Osteoblast (primary cell): ENCODE measurements around the gene CX3CR1. TPM values are rescaled to one million over a fixed set of nuclear protein-coding genes. Genes with fewer than 3 reads are reported as not detected.

Source experiments
- DNase-seq: peaks from one replicate; pipeline ENCODE4 v3.0.0; 2011; ENCODE audit warnings: low spot score, mixed read lengths; ENCODE audit not compliant: insufficient read length; ENCODE audit errors: missing footprints
- H2AFZ ChIP-seq: 2 replicates; pipeline ENCODE4 v1.6.0; 2011; ENCODE audit warnings: mild to moderate bottlenecking, low read length
- H3K27ac ChIP-seq: 2 replicates; pipeline ENCODE4 v1.5.1; 2011; ENCODE audit warnings: mild to moderate bottlenecking, low read depth, low read length, moderate library complexity
- H3K27me3 ChIP-seq: 2 replicates; pipeline ENCODE4 v1.6.0; 2012; ENCODE audit warnings: mild to moderate bottlenecking, control low read depth, inconsistent platforms, low read length, moderate library complexity; ENCODE audit not compliant: insufficient read depth
- H3K36me3 ChIP-seq: 2 replicates; pipeline ENCODE4 v1.5.1; 2011; ENCODE audit warnings: mild to moderate bottlenecking, low read length, control low read depth, moderate library complexity; ENCODE audit not compliant: insufficient read depth
- H3K4me1 ChIP-seq: 2 replicates; pipeline ENCODE4 v1.5.1; 2011; ENCODE audit warnings: mild to moderate bottlenecking, low read length, control low read depth, moderate library complexity; ENCODE audit not compliant: insufficient read depth
- H3K4me2 ChIP-seq: 2 replicates; pipeline ENCODE4 v1.6.0; 2011; ENCODE audit warnings: mild to moderate bottlenecking, low read length; ENCODE audit not compliant: insufficient read depth
- H3K4me3 ChIP-seq: fragments of 200-600 bp; sonication (generic); 3 replicates; pipeline ENCODE4 v1.5.1; 2012; ENCODE audit warnings: mild to moderate bottlenecking, low read length, inconsistent platforms; ENCODE audit not compliant: insufficient read depth
- H3K79me2 ChIP-seq: 2 replicates; pipeline ENCODE4 v1.6.0; 2012; ENCODE audit warnings: mild to moderate bottlenecking, low read length, control low read depth, inconsistent platforms; ENCODE audit not compliant: insufficient read depth
- H3K9me3 ChIP-seq: 2 replicates; pipeline ENCODE4 v1.5.1; 2011; ENCODE audit warnings: low read depth, low read length, control low read depth
- H4K20me1 ChIP-seq: 2 replicates; pipeline ENCODE4 v1.6.0; 2012; ENCODE audit warnings: mild to moderate bottlenecking, low read length, control low read depth; ENCODE audit not compliant: insufficient read depth
- CTCF ChIP-seq: IDR thresholded peaks from 2 replicates; pipeline ENCODE4 v1.5.1; 2011; ENCODE audit warnings: mild to moderate bottlenecking, low read depth, low read length, moderate library complexity; ENCODE audit errors: extremely low read depth
- total RNA-seq: library from RNA; depleted of rRNA; stranded (reverse); fragments of >200 nt; gene quantifications from 2 replicates; pipeline ENCODE4 v1.2.3, GENCODE V29; 2012

Gene CX3CR1
- total RNA-seq, 1 donor: under 0.01 TPM

- Histone ChIP-seq H3K4me1 (no peaks in the 10 kb centered on the region), H3K9me3 (no peaks in the 10 kb centered on the region), H2AFZ (no peak overlapping the region), H3K27me3 (no peaks in the 10 kb centered on the region), H3K79me2 (no peaks in the 10 kb centered on the region), H4K20me1 (no peaks in the 10 kb centered on the region), H3K4me2 (no peak overlapping the region), H3K36me3 (no peaks in the 10 kb centered on the region), H3K27ac (no peak overlapping the region), H3K4me3 (no peak overlapping the region)
- TF ChIP-seq CTCF: no peak
- DNase-seq: no peak
Measured at GRCh38 chr3:39224288-39224687, 55.5 kb downstream of the CX3CR1 start.

- no peak for TF ChIP-seq CTCF
- no peak for DNase-seq
- no peak overlapping the region for H3K27ac ChIP-seq
Measured at GRCh38 chr3:39222939-39223338, 56.9 kb downstream of the CX3CR1 start.

GRCh38 chr3:39222462-39222861, 57.4 kb downstream of the CX3CR1 start:
- H2AFZ ChIP-seq: no peak overlapping the region
- DNase-seq: no peak
- no peaks in the 10 kb centered on the region for H3K4me1 ChIP-seq
- no peaks in the 10 kb centered on the region for H3K9me3 ChIP-seq
- H3K79me2 ChIP-seq: no peaks in the 10 kb centered on the region
- no peaks in the 10 kb centered on the region for H4K20me1 ChIP-seq
- peaks cover 5% of the 10 kb centered on the region for H3K27me3 ChIP-seq
- H3K4me3 ChIP-seq: no peak overlapping the region
- H3K36me3 ChIP-seq: no peaks in the 10 kb centered on the region
- H3K27ac ChIP-seq: no peak overlapping the region
- no peak overlapping the region for H3K4me2 ChIP-seq
- no peak for TF ChIP-seq CTCF

More at GRCh38 chr3:39222939-39223338, 56.9 kb downstream of the CX3CR1 start:
- Histone ChIP-seq H2AFZ (no peak overlapping the region), H3K4me2 (no peak overlapping the region), H3K36me3 (no peaks in the 10 kb centered on the region), H4K20me1 (no peaks in the 10 kb centered on the region), H3K79me2 (no peaks in the 10 kb centered on the region), H3K4me1 (no peaks in the 10 kb centered on the region), H3K4me3 (no peak overlapping the region), H3K27me3 (peaks cover 2% of the 10 kb centered on the region), H3K9me3 (no peaks in the 10 kb centered on the region)

GRCh38 chr3:39221141-39221530, 58.7 kb downstream of the CX3CR1 start:
- H3K36me3 ChIP-seq: no peaks in the 10 kb centered on the region
- H3K4me3 ChIP-seq: no peak overlapping the region
- H3K79me2 ChIP-seq: no peaks in the 10 kb centered on the region
- H3K27me3 ChIP-seq: peaks cover 5% of the 10 kb centered on the region
- DNase-seq: no peak
- TF ChIP-seq CTCF: no peak
- H3K27ac ChIP-seq: no peak overlapping the region
- H3K9me3 ChIP-seq: no peaks in the 10 kb centered on the region
- no peak overlapping the region for H2AFZ ChIP-seq
- no peaks in the 10 kb centered on the region for H4K20me1 ChIP-seq
- no peaks in the 10 kb centered on the region for H3K4me1 ChIP-seq
- no peak overlapping the region for H3K4me2 ChIP-seq
